HTERT RPE-1 (cell line): ENCODE results near the gene SCLY.

Source experiments
- in situ Hi-C: fragments of 300-500 bp; cut with MboI; formaldehyde crosslinking; loops from 4 replicates; pipeline ENCODE4 v1.14.3; 2020; ENCODE audit warnings: low sequenced_read_pairs

The SCLY gene

DNA sequence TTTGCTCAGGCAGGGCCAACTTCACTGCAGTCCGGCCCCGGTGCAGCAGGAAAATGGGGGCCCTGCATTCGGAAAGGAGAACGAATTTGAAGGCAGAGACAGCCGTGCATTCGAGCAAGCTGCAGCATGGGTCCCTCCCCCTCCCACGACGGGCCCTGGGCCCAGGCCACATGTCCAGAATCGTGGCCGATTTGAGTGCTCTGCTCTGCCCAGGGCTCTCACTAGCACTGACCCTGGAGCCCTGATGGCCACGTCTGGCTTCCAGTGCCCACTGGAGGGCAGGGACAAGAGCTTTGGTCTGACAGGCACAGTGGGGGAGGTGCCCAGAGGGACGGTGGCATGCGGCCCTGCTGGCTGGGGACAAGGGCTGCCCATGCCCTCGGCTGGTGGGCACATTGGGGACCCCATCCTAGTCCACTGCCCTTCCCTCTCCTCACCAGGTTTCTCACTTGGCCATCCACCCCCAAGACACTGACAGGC lies 63.2 kb downstream of the SCLY start:
- in situ Hi-C loops: no loop called here

DNA sequence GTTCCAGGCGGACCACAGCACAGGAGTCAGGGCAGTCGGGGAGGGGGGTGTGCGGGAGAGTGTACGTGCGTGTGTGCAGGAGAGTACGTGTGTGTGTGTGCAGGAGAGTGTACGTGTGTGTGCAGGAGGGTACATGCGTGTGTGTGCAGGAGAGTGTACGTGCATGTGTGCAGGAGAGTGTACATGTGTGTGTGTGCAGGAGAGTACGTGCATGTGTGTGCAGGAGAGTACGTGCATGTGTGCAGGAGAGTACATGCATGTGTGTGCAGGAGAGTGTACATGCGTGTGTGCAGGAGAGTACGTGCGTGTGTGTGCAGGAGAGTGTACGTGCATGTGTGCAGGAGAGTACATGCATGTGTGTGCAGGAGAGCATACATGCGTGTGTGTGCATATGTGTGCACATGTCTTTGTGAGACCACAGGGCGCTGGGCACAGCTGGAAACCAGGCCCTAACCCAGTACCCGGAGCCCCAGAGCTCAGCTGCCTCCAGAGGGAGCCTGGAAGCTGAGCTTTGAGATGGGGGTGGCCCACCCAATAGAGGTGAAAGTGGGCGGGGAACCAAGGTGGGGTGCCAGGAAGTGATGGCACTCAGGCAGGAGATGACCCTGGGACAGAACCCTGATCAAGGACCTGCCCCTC lies 63.8 kb downstream of the SCLY start:
- in situ Hi-C loops: no loop called here

DNA sequence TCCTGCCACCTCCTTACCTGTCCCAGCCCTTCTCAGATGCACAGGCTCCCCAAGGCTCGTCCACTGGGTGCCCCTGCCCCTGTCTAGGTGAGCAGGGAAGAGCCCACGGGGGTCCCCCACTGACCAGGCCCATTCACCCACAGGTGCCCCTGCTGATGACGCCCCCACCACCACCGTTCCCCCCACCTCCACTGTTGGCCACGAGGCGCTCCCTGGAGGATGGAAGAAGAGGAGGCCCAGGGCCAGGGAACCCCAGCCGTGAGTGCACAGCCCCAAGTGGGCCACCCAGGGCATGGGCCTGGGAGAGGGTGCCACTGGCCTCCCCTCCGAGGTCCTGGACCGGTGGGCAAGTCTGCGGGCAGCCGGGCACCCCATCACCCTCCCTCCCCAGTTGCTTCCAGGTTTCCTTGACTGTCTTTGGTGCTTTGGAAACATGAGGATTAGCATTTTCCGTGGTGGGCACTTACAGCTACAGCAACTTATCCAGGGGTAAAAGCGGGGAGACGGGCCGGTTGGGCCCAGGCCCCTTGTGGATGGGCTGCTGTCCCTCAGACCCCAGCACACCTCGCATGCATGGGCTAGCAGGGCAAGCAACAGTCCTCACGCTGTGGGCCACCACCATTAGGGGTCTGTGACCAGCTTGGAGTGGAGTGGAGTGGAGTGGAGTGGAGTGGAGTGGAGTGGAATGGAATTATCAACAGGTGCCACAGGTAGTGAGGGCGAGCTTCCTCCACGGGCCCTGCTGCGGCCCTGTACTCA lies 64.5 kb downstream of the SCLY start:
- in situ Hi-C loops: no loop called here

DNA sequence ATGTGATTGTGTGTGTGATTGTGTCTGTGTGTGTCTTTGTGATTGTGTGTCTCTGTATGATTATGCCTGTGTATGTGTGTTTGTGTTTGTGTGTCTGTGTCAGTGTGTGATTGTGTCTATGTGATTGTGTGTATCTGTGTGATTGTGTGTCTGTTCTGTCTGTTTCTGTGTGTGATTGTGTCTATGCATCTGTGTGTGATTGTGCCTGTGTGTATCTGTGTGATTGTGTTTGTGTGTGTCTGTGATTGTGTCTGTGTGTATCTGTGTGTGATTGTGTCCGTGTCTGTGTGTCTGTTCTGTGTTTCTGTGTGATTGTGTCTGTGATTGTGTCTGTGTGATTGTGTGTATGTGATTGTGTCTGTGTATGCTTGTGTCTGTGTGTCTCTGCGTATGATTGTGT lies 65.5 kb downstream of the SCLY start:
- in situ Hi-C loops: no loop called here

DNA sequence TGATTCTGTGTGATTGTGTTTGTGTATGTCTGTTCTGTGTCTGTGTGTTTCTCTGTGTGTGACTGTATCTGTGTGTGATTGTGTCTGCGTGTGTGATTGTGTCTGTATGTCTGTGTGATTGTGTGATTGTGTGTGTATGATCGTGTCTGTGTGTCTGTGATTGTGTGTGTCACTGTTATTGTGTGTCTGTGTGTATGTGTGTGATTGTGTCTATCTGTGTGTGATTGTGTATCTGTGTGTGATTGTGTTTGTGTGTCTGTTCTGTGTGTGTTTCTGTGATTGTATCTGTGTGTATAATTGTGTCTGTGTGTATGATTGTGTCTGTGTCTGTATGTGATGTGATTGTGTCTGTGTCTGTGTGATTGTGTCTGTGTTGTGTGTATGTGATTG lies 66.0 kb downstream of the SCLY start:
- in situ Hi-C loops: no loop called here

DNA sequence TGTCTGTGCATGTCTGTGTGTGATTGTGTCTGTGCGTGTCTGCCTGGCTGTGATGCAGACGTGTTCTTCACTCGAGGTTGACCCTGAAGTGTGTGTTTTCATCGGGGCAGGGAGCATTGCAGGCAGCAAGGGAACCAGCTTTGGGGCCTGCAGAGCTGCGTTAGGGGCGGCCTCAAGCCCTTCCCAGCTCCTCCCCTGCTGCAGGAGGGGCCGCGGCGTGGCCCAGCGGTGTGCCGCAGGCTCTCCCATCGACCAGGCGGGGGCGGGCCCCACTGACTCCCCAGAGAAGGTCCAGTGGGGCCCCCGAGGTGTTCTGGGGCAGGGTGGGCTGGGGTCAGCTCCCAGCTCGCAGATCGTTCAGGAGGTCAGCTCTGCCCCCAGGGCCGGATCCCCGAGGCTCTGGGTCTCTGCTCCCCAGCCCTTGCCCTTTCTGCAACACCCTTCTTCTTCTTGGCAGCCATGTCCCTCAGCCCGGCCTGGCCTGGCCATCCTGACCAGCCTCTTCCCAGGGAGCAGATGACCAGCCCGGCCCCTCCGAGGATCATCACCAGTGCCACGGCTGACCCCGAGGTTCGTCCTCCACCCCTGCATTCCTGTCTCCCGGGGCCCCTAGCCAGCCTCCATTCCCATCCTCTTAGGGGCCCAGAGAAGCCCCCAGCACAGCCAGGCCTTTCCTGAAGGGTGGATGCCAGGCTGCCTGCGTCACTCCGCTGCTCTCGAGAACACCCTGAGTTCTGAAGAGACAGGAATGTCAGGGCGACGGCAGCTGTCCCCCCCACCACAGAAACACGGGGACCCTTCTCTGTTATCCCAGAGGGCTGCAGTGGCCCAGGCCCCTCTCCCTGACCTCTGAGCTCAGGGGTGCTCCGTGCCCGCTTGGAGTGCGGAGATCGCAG lies 66.6 kb downstream of the SCLY start:
- in situ Hi-C loops: no loop called here

DNA sequence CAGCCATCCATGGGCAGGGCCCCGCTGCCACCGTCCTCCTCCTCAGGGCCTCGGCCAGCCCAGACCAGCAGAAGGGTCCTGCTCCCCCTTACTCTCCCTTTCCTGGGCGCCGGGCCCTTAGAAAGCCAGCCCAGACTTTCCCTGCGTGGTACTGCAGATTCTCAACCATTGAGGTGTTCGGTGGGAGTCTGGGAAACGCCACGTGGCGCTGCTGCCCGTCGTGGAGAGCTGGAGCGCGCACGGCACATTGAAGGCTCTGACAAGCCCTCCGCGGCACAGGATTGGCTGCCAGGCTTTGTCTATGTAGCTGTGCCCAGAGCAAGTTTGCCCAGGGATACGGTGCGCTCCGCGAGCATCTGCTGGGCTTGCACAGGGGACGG lies 67.2 kb downstream of the SCLY start:
- in situ Hi-C loops: no loop called here

DNA sequence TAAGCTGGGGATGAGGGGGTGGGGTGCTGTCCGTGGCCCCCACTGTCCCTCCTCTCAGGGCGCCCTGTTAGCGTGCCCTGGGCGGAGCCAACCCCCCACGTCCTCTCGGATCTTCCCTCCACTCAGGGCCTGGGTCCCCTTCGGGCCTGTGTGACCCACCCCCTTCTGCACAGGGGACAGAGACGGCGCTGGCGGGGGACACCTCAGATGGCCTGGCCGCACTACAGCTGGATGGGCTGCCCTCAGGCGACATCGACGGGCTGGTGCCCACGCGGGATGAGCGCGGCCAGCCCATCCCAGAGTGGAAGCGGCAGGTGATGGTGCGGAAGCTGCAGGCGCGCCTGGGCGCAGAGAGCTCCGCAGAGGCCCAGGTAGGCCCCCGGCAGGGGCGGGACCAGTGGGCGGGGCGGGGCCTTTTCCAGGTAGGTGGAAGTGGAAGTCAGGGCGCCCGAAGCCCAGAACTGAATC lies 67.8 kb downstream of the SCLY start:
- in situ Hi-C loops: no loop called here

DNA sequence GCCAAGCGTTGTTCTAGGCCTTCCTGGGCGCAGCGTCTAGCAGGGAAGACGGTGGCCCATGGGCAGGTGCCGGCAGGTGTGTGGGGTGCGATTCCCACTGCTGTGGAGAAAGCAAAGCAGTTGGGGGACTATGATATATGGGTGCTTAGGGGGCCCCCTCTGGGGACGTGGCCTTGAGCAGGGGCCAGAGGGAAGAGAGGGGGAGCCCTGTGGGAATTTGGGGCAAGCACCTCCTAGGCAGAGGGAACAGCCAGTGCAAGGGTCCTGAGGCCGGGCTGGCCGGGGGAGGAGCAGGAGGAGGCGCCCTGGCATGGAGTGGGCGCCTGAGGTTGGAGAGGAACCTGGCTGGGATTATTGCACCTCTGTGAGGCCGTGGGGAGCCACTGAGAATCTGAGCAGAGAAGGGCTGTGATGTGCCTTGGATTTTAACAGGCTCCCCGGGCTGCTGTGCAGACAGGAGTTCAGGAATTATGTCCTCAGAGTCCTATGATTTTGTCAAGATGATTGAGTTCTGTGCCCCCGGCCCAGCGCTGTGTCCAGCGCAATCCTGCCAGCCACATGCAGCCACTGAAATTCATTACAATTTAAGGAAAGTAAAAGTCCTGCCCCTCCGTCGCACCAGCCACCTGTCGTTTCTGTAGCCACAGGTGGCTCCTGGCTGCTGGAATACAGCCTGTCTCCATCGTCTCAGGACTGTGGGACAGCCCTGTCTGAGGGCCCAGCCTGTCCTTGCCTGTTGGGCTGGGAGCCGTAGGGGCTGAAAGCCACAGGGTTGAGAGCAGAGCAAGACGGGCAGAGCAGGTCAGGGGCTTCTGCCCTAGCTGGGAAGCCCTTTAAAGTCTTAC lies 68.6 kb downstream of the SCLY start:
- in situ Hi-C loops: no loop called here

DNA sequence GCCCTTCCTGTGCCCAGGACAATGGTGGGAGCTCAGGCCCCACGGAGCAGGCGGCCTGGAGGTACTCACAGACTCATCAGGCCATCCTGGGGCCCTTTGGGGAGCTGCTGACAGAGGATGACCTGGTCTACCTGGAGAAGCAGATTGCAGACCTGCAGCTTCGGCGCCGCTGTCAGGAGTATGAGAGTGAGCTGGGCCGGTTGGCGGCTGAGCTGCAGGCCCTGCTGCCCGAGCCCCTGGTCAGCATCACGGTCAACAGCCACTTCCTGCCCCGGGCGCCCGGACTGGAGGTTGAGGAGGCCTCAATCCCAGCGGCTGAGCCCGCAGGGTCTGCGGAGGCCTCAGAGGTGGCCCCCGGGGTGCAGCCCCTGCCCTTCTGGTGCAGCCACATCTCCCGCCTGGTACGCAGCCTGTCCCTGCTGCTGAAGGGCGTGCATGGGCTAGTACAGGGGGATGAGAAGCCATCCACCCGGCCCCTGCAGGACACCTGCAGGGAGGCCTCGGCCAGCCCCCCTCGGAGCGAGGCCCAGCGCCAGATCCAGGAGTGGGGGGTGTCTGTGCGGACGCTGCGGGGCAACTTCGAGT lies 69.4 kb downstream of the SCLY start:
- in situ Hi-C loops: no loop called here

DNA sequence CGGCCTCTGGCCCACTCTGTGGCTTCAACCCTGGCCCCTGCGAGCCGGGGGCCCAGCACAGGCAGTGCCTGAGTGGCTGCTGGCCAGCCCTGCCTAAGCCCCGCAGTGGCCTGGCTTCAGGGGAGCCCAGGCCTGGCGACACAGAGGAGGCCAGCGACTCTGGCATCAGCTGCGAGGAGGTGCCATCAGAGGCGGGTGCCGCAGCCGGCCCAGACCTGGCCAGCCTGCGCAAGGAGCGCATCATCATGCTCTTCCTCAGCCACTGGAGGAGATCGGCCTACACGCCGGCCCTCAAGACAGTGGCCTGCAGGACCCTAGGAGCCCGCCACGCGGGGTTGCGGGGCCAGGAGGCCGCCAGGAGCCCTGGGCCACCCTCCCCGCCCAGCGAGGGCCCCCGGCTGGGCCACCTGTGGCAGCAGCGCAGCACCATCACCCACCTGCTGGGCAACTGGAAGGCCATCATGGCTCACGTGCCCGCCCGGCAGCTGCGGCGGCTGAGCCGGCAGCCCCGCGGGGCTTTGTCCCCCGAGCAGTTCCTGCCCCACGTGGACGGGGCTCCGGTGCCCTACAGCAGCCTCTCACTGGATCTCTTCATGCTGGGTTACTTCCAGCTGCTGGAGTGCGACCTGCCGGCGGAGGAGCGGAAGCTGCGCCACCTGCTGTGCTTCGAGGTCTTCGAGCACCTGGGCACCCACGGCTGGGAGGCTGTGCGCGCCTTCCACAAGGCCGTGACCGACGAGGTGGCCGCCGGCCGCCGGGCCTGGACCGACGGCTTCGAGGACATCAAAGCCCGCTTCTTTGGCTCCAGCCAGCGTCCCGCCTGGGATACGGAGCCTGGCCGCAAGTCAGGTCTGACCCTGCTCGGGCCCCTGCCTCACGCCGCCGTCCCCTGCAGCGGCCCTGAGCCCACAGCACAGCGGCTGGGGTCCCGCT lies 70.2 kb downstream of the SCLY start:
- in situ Hi-C loops: no loop called here

DNA sequence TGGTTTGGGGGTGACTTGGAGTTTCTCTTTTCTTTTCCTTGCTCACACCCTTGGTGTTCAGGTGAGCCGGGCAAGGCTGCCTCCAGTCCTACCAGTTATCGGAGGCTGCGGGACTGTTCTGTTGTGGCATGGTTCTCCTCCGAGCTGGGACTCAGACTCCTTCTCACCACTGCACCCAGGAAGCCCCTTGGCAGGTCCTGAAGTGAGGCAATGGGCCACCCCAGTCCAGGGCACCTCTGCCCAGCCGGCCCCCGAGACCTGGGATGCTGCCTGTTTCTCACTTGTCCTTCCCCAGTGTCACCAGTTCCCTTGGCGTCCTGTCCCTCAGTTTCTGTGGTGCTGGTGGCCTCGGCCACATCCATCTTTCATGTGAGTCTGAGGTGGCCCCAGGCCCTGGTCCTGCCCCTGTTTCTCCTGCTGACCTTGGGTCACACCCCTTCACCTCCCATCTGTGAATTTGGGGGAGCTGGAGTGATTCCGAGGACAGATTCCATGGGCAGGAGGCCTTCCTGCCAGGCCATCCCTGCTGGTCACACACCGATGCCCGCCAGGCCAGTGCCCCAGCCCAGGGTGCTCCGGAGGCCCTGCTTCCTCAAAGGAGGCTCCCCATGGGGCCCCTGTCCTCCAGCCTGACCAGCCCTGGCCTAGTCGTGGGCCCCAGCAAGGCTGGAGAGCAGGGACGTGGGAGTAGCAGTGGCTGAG lies 71.1 kb downstream of the SCLY start:
- in situ Hi-C loops: no loop called here

DNA sequence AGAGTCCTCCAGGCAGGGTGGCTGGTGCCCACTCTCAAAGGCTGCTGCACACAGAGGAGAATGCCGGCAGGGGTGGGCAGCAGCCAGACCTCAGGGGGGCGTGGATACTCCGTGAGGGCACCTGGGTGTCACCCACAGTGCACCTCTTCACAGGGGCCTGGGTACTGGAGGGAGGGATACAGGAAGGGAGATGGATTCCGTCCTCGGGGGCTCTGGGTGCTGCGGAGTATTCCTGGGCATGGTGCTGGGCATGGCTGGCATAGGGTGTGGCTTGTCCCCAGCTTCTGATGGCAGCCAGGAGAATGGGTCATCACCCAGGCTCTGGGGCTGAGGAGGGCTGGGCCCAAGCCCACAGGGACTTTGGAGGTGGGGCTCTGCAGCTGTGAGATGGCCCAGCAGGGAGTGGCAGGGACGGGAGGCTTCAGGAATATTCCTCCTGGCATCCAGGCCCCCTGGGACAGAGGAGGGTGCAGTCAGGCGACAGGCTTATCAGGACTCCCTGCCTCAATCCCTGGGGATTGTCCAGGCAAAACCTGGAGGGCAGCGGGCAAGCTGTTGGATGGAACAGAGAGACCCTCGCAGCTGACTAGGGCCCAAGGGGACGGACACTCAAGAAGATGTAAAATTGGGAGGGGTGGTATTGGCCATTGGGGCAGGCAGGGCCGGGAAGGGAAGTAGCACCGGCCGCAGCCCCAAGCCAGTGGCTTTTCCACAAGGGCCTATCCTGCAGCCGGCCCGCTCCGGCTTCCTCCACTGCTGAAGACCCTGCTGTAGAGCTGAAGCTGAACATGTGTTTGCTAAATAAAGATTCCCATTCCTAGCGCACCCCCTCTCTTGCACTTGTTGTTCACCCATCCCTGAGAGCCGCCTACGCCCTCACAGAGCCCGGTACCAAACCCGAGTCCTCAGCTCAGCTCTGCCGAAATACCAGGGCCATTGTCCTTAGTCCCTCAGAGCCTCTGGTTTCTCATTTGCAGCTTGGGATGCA lies 72.0 kb downstream of the SCLY start:
- in situ Hi-C loops: no loop called here

DNA sequence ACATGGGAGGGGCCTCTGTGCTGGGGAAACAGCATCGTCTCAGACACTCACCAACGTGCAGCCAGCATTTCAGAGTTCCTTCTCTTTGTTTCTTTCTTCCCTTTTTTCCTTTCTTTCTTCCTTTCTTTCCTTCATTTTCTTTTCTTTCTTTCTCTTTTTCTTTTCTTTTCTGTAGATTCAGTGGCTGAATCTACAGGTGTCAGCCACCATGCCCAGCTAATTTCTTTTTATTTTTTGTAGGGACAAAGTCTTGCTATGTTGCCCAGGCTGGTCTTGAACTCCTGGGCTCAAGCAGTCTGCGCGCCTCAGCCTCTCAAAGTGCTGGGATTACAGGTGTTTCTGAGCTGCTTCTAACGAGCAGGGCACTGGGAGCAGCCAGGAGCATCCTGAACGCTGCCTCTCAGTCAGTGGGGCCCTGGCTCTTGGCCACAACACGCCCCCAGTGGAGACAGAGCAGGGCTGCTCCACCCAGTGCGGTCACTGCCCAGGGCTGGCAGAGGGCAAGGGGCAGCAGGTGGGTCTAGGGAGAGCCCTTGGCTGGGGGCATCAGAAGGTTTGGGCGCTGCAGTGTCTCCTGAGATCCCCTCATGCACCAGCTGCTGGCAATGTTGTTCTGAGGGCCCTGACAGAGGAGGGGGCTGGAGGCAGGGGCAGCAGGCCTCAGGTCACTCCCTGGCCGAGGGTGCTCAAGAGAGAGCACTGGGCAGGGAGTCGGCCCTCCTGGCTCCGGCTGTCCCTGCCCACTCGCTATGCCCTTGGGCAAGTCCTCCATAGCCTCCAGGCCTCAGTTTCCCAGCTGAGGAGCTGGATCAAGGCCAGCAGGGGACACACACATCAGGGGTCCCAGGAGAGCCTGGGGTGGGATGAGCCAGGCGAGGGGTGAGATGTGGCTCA lies 72.9 kb downstream of the SCLY start:
- in situ Hi-C loops: no loop called here

DNA sequence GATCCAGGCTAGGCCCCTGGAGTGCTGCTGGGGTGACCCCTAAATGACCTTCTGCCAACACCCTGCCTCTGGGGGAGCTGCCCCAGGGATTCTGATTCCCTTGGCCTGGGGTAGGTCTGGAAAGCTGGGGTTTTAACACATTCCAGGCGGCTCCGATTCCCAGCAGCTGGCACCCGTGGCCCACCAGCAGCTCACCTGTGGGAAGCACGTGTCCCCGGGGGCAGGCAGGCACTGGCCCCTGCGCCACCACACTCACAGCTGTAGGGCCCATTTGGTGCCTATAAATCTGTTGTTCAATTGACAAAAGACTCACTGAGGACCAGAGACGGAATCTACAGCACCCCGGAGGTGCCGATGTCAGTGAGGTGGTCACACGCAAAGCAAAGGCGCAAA lies 73.6 kb downstream of the SCLY start:
- in situ Hi-C loops: no loop called here

DNA sequence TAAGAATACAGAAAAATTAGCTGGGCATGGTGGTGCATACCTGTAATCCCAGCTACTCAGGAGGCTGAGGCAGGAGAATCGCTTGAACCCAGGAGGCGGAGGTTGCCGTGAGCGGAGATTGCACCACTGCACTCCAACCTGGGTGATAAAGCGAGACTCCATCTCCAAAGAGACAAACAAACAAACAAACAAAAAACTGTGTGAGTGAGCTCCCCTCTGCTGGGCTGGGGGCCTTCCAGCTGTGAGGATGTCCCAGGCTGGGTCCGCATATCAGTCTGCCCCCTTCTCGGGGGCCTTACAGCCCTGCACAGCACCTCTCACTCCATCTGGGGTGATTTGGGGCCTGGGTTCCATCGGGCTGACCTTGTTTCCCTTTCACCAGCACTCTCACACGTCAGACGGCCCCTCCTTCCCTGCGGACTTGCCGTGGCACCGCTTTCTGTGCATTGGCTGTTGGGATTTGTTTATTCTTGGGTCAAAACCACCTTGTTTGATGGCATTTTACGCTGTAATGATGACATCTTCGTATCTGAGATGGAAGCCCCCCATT lies 74.9 kb downstream of the SCLY start:
- in situ Hi-C loops: no loop called here
